Epithelial cell of proximal tubule (primary cell): ENCODE measurements around the gene WSB1. TPM values are rescaled to one million over a fixed set of nuclear protein-coding genes. Genes with fewer than 3 reads are reported as not detected.
"Not testable (repeated sequence)": the region's sequence is repeated elsewhere in the genome, so short reads cannot be mapped to it uniquely, and the experiment has no call there.

Source experiments
- DNase-seq: peaks from one replicate; pipeline ENCODE4 v3.0.0-alpha.2; 2011; ENCODE audit warnings: low read depth
- H3K4me3 ChIP-seq: 2 replicates; pipeline ENCODE4 v1.5.1; 2011; ENCODE audit warnings: low read depth, mild to moderate bottlenecking, low read length
- CTCF ChIP-seq: conservative IDR thresholded peaks from 2 replicates; pipeline ENCODE4 v1.5.1; 2012; ENCODE audit warnings: low read depth, mild to moderate bottlenecking, low read length
- total RNA-seq: library from RNA; depleted of rRNA; stranded (reverse); fragments of >200 nt; gene quantifications from 2 replicates; pipeline ENCODE4 v1.2.3, GENCODE V29; 2015

The WSB1 gene
- total RNA-seq, 1 donor from 2014 or later = 68.5 TPM

DNA sequence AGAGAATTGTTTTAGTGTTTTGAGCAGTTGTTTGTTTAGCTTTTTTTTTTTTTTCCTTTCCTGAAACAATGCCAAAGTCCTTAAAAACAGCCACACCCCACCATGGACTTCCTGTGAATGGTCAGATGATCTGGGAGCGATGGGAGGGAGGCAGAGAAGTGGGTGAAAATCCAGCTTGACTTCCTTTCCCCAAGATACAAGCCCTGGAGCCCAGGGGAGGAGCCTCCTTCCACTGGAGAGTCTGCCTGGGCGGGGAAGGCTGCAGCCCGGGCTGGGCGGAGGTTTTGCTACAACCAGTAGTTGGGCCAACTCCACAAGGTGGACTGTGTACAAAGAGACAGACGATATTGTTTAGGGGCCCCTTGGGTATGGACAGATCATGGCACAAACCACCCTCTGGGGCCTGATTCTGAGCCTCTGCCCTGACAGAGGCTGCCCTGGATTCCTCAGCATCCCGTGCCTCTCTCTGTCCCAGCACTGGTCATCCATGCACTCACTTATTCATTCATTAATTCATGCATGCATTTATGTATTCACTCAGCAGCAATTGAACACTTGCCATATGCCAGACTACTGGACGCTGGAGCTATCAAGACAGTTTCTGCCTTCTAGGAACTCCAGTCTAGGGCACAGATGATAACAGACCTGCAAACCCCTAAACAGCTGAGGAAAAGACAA is 29.8 kb downstream of the WSB1 start:
- DNase-seq = no peak
- no peak overlapping the region for H3K4me3 ChIP-seq
- TF ChIP-seq CTCF = no peak

GRCh38 chr17:27324771-27325339 is 30.9 kb downstream of the WSB1 start:
- no peak overlapping the region for H3K4me3 ChIP-seq
- TF ChIP-seq CTCF = no peak
- DNase-seq = no peak

DNA sequence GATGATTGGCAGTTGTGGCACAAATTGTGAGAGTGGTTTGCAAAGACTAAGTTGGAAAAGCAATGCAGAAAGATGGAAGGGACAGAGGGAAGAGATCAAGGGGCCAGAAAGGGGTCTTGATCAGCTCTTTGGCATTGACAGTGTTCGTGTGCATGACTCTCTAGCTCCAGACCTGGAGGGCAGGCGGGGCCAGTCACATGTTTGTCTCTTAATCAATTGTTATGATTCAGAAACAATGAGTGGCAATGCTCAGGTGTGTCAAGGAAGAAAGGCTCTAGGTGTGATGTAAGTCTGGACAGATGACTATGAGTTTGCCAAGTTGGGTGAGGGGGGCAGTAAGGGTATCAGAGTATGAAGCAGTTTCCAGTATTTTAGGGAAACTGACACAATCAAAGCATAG is 32.1 kb downstream of the WSB1 start:
- TF ChIP-seq CTCF = no peak
- no peak for DNase-seq
- H3K4me3 ChIP-seq = no peak overlapping the region

DNA sequence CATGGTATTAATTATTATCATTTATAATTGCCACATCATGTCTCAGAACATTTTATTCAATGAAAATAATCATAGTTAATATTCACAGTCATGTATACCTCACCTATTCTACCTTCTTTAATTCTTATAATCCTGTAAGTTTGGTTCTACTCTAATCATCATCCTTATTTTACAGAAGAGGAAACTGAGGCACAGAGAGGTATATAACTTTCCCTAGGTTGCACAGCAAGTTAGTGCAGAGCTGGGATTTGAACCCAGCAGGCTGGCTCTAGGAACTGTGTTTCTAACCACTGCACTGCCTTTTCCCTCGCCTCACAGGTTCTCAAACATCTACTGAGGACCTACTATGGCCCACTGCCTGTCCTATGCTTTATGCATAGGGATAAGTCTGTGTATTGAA is 32.7 kb downstream of the WSB1 start:
- no peak overlapping the region for H3K4me3 ChIP-seq
- DNase-seq = no peak
- no peak for TF ChIP-seq CTCF

DNA sequence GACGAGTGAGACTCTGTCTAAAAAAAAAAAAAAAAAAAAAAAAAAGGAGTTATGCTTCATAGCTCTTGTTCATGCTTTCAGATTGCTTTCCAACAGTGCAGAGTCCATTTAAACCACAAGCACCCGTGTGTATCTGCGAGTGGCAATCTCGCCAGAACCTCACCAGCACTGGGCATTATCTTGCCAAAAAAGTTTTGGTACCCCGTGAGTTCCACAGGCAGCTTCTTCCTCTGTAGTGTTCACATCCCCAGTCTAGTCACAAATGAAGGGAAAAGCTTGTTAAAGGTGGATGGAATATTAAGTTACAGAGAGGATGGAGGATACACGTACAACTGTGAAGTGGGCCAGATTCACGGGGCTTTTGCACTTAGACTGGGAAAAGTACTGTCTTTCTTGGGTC is 33.5 kb downstream of the WSB1 start:
- no peak overlapping the region for H3K4me3 ChIP-seq
- DNase-seq = no peak
- TF ChIP-seq CTCF = no peak

DNA sequence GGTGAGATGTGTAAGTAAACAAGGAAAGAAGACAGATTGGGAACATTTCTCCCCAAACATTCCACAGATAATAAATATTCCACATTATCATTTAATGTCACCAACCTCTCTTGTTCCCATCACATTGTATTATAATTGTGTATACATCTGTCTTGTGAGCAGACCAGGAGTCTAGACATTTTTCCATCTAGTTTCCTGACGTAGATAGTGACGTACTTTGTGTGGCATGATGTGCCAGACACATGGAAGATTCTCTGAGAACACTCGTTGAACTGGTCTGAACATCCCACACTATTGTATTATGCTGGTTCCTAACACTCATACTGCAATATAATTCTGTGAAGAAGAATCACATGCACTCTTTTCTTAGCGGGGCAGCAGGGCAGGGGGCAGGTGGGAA is 34.0 kb downstream of the WSB1 start:
- no peak for TF ChIP-seq CTCF

DNA sequence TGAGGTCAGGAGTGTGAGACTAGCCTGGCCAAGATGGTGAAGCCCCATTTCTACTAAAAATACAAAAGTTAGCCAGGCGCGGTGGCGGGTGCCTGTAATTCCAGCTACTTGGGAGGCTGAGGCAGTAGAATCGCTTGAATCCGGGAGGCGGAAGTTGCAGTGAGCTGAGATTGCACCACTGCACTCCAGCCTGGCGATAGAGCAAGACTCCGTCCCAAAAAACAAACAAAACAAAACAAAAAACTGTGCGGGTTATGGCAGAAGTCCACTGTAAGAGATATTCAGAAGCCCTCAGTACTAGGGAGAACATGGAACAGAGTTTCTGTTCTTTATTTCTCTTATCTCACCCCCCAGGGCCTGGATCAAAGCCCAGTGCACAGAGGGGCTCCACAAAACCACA is 34.8 kb downstream of the WSB1 start:
- H3K4me3 ChIP-seq, DNase-seq: not testable (repeated sequence)

More for the DNA sequence above, 34.0 kb downstream of the WSB1 start:
- no peak for DNase-seq
- H3K4me3 ChIP-seq = no peak overlapping the region
